GM21515 (cell line): ENCODE results near the gene TGIF2LY.
"Not testable (repeated sequence)": the region's sequence is repeated elsewhere in the genome, so short reads cannot be mapped to it uniquely, and the experiment has no call there.

Experiments
- ATAC-seq: cut with Tn5 transposase; IDR thresholded peaks from one replicate; pipeline ENCODE4 v1.9.1; 2021; ENCODE audit not compliant: unreplicated experiment

Gene TGIF2LY

GRCh38 chrY:3578767-3579166 lies at the start of gene TGIF2LY:
Gene TGIF2LY (plus strand): TSS chrY:3579067. CDS start chrY:3579245, 178 bp downstream.
- ATAC-seq: not testable (repeated sequence)
